H1 (cell line): ENCODE measurements around the gene INTS1. TPM values are rescaled to one million over a fixed set of nuclear protein-coding genes. Genes with fewer than 3 reads are reported as not detected.

Experiments used
- CTCF ChIA-PET: fragments of 300-600 bp; sonication (Branson Sonifier 250); formaldehyde crosslinking; loops from one replicate; lab custom pipeline; 2021; ENCODE audit not compliant: partially characterized antibody; lab: Charles Lee
- POLR2A ChIA-PET: fragments of 300-600 bp; sonication (Branson Sonifier 250); formaldehyde crosslinking; loops from one replicate; lab custom pipeline; 2021; ENCODE audit warnings: inconsistent platforms; ENCODE audit not compliant: partially characterized antibody; lab: Charles Lee
- DNase-seq, 2 experiments: peaks; one replicate each; pipeline versions ENCODE4 v3.0.0 to v3.0.0-alpha.2; 2010 to 2022; ENCODE audit warnings: low spot score in 2 of 2, low read depth in 1 of 2, mixed read lengths in 1 of 2
- FAIRE-seq: peaks from 2 replicates; lab custom pipeline; 2011; peaks lifted over from hg19 to GRCh38; lab: Jason Lieb, UNC
- H2AFZ ChIP-seq: 2 replicates; pipeline ENCODE4 v1.8.1; 2012; ENCODE audit warnings: low read length, inconsistent platforms
- H2AK5ac ChIP-seq: 2 replicates; pipeline ENCODE4 v1.6.1; 2013; ENCODE audit warnings: low read depth, low read length
- H2BK120ac ChIP-seq: replicated peaks from 2 replicates; pipeline ENCODE3; 2013; ENCODE audit warnings: low read depth, low read length, inconsistent platforms
- H2BK12ac ChIP-seq: 2 replicates; pipeline ENCODE4 v1.6.1; 2013; ENCODE audit warnings: low read depth, low read length
- H2BK15ac ChIP-seq: 2 replicates; pipeline ENCODE4 v1.6.1; 2013; ENCODE audit warnings: low read length
- H2BK20ac ChIP-seq: 2 replicates; pipeline ENCODE4 v1.6.1; 2013; ENCODE audit warnings: low read length
- H2BK5ac ChIP-seq: 2 replicates; pipeline ENCODE4 v1.6.1; 2013; ENCODE audit warnings: low read depth, low read length
- H3K14ac ChIP-seq: 2 replicates; pipeline ENCODE4 v1.6.1; 2013; ENCODE audit warnings: inconsistent platforms; ENCODE audit not compliant: insufficient read length
- H3K18ac ChIP-seq: 2 replicates; pipeline ENCODE4 v1.6.1; 2013; ENCODE audit warnings: low read length; ENCODE audit errors: extremely low read depth
- H3K23ac ChIP-seq: 2 replicates; pipeline ENCODE4 v1.6.1; 2013; ENCODE audit warnings: inconsistent platforms; ENCODE audit not compliant: insufficient read length
- H3K23me2 ChIP-seq: 2 replicates; pipeline ENCODE4 v1.6.1; 2013; ENCODE audit warnings: low read depth, low read length
- H3K27ac ChIP-seq: 2 replicates; pipeline ENCODE4 v1.6.1; 2011; ENCODE audit warnings: low read depth, low read length, inconsistent platforms
- H3K27me3 ChIP-seq, 4 experiments: replicated peaks in 1 of 4; 1 replicate in 1 of 4; 2 replicates in 3 of 4; pipeline versions ENCODE4 v1.6.1 to v1.8.1; 2011 to 2013; ENCODE audit warnings: low read length in 3 of 4, mild to moderate bottlenecking in 3 of 4, inconsistent platforms in 2 of 4, mixed read lengths in 2 of 4, moderate library complexity in 1 of 4; ENCODE audit not compliant: control insufficient read depth in 3 of 4, insufficient read depth in 3 of 4; ENCODE audit errors: extremely low read depth in 1 of 4
- H3K36me3 ChIP-seq, 4 experiments: 2 replicates each; pipeline versions ENCODE4 v1.6.1 to v1.8.1; 2011 to 2013; ENCODE audit warnings: mild to moderate bottlenecking in 4 of 4, low read length in 3 of 4, moderate library complexity in 2 of 4, control low read depth in 1 of 4, inconsistent platforms in 1 of 4; ENCODE audit not compliant: insufficient read depth in 4 of 4, control insufficient read depth in 2 of 4
- H3K4ac ChIP-seq: replicated peaks from 2 replicates; pipeline ENCODE3; 2013; ENCODE audit warnings: low read length, low read depth, mixed read lengths, inconsistent platforms; ENCODE audit not compliant: insufficient read length
- H3K4me1 ChIP-seq, 4 experiments: replicated peaks in 1 of 4; 1 replicate in 1 of 4; 2 replicates in 3 of 4; pipeline versions ENCODE4 v1.6.1 to v1.8.1; 2011 to 2013; ENCODE audit warnings: low read length in 3 of 4, inconsistent platforms in 2 of 4, mixed read lengths in 1 of 4; ENCODE audit not compliant: insufficient read depth in 4 of 4, control insufficient read depth in 3 of 4
- H3K4me2 ChIP-seq, 2 experiments: 2 replicates each; pipeline versions ENCODE4 v1.6.1 to v1.8.1; 2011 to 2013; ENCODE audit warnings: low read depth in 2 of 2, low read length in 2 of 2, control low read depth in 1 of 2, inconsistent platforms in 1 of 2, mild to moderate bottlenecking in 1 of 2; ENCODE audit not compliant: insufficient read depth in 1 of 2
- H3K4me3 ChIP-seq, 4 experiments: fragments of 200-600, 300-600 bp in 1 of 4; sonication (generic), shearing (Covaris generic), sonication (Bioruptor Twin) in 1 of 4; 2 replicates each; pipeline versions ENCODE4 v1.5.1 to v1.8.1; 2011 to 2016; ENCODE audit warnings: low read length in 4 of 4, low read depth in 3 of 4, control low read depth in 2 of 4, inconsistent platforms in 2 of 4, mild to moderate bottlenecking in 2 of 4, mixed read lengths in 1 of 4, moderate library complexity in 1 of 4; ENCODE audit not compliant: insufficient read depth in 2 of 4; ENCODE audit errors: extremely low read depth in 1 of 4
- H3K56ac ChIP-seq: replicated peaks from 2 replicates; pipeline ENCODE3; 2013; ENCODE audit warnings: low read depth, mild to moderate bottlenecking, mixed read lengths, low read length, inconsistent platforms; ENCODE audit not compliant: insufficient read length
- H3K79me1 ChIP-seq: 2 replicates; pipeline ENCODE4 v1.6.1; 2013; ENCODE audit warnings: low read depth, low read length, control low read depth
- H3K79me2 ChIP-seq, 2 experiments: 2 replicates each; pipeline versions ENCODE4 v1.6.1 to v1.8.1; 2012 to 2013; ENCODE audit warnings: low read length in 2 of 2, mild to moderate bottlenecking in 2 of 2, inconsistent platforms in 1 of 2; ENCODE audit not compliant: insufficient read depth in 2 of 2, control insufficient read depth in 1 of 2
- H3K9ac ChIP-seq, 4 experiments: replicated peaks in 1 of 4; 1 replicate in 1 of 4; 2 replicates in 3 of 4; pipeline versions ENCODE4 v1.6.1 to v1.8.1; 2011 to 2013; ENCODE audit warnings: low read depth in 3 of 4, low read length in 3 of 4, control low read depth in 2 of 4, mild to moderate bottlenecking in 2 of 4, moderate library complexity in 2 of 4, inconsistent platforms in 1 of 4; ENCODE audit errors: extremely low read depth in 1 of 4
- H3K9me3 ChIP-seq, 2 experiments: 2 replicates each; pipeline versions ENCODE4 v1.6.1 to v1.8.1; 2012 to 2013; ENCODE audit warnings: mild to moderate bottlenecking in 2 of 2, moderate library complexity in 2 of 2, control low read depth in 1 of 2, inconsistent platforms in 1 of 2, low read depth in 1 of 2, low read length in 1 of 2, mixed read lengths in 1 of 2; ENCODE audit not compliant: insufficient read depth in 2 of 2
- H4K20me1 ChIP-seq, 2 experiments: replicated peaks in 1 of 2; 2 replicates each; pipeline versions ENCODE3 to v1.8.1; 2011 to 2013; ENCODE audit warnings: inconsistent platforms in 2 of 2, low read length in 2 of 2, mild to moderate bottlenecking in 1 of 2; ENCODE audit not compliant: insufficient read depth in 2 of 2, control insufficient read depth in 1 of 2
- H4K5ac ChIP-seq: 2 replicates; pipeline ENCODE4 v1.6.1; 2013; ENCODE audit warnings: low read length, low read depth, mixed read lengths, inconsistent platforms; ENCODE audit not compliant: insufficient read length
- H4K8ac ChIP-seq: 2 replicates; pipeline ENCODE4 v1.8.0; 2013; ENCODE audit warnings: mild to moderate bottlenecking, moderate library complexity, low read length, inconsistent platforms; ENCODE audit not compliant: insufficient read depth; ENCODE audit errors: extremely low read depth
- H4K91ac ChIP-seq: replicated peaks from 2 replicates; pipeline ENCODE3; 2013; ENCODE audit warnings: low read length, mixed read lengths, inconsistent platforms; ENCODE audit not compliant: insufficient read length
- KDM5A ChIP-seq: fragments of 200-600 bp; IDR thresholded peaks from 2 replicates; pipeline ENCODE4 v1.7.1; 2012; ENCODE audit warnings: mild to moderate bottlenecking, low read length, inconsistent platforms, mixed read lengths
- SRF ChIP-seq: IDR thresholded peaks from 2 replicates; pipeline ENCODE4 v1.6.1; 2011; ENCODE audit warnings: mild to moderate bottlenecking, low read depth, low read length, moderate library complexity
- WGBS, 2 experiments: shearing (Covaris generic) in 1 of 2; methylation state at CpG; one replicate each; pipeline versions ENCODE4 v1.1.6 to v1.1.7; 2013 to 2015; ENCODE audit warnings: low lambda C conversion rate in 2 of 2, mixed read lengths in 2 of 2, inconsistent platforms in 1 of 2, low coverage in 1 of 2, missing lambda C conversion rate in 1 of 2; ENCODE audit not compliant: insufficient replicate concordance in 2 of 2, insufficient coverage in 1 of 2, insufficient read length in 1 of 2; ENCODE audit errors: extremely low coverage in 1 of 2, missing lambda C conversion rate in 1 of 2; 5-methylcytosine and 5-hydroxymethylcytosine counted together
- polyA plus RNA-seq, 7 experiments: library from polyadenylated mRNA; depleted of rRNA in 3 of 7; stranded (reverse) in 5 of 7; unstranded in 2 of 7; fragments of >200 nt in 5 of 7; fragments of 200-250 nt in 2 of 7; gene quantifications; 1 replicate in 5 of 7; 2 replicates in 1 of 7; 4 replicates in 1 of 7; pipeline versions ENCODE4 v1.2.1 to v1.2.3, GENCODE V29; 2011 to 2013; ENCODE audit warnings: missing spikeins in 2 of 7, mixed read lengths in 2 of 7
- total RNA-seq: library from RNA; stranded (reverse); fragmentation: NEBNext Ultra II Directional; extraction: Animal tissue kit (Norgen Biotek cat#: 25700); gene quantifications from 2 replicates; pipeline ENCODE4 v1.2.1, GENCODE V29; 2021

The INTS1 gene
- total and polyA plus RNA-seq, 2 of the 8 experiments (the other 6 are each of a cell fraction or from before 2014, with no cell fraction given), result 76.9 to 104 TPM

DNA sequence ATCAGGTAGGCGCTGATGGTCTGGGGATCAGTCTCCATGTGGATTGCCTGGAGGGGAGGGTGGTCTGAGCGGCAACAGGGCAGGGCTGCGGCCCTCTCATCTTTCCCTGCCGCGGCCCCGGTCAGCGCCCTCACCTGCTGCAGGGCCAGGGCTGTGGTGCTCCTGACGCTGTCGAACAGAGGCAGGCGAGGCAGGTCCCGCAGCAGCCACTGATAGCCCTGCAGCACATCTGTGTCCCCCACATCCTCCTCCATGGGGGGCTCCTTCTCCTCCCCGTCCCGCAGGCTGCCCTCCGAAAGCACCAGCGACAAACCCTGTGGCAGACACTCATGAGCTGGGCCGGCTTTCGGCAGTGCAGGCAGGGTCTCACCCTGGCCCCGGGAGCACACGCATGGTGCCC, 19.0 kb downstream of the INTS1 start:
- Histone ChIP-seq H4K20me1 (peaks cover 0 to 10% of the 10 kb centered on the region in 2 experiments), H4K5ac (no peak overlapping the region), H2BK20ac (no peak overlapping the region), H3K56ac (no peak overlapping the region), H3K4me2 (no peak overlapping the region), H3K23me2 (no peaks in the 10 kb centered on the region), H2AK5ac (no peak overlapping the region), H3K4ac (no peak overlapping the region), H3K18ac (no peak overlapping the region), H3K14ac (no peak overlapping the region), H2AFZ (no peak overlapping the region), H2BK5ac (no peak overlapping the region), H3K9me3 (no peaks in the 10 kb centered on the region), H3K4me3 (no peak overlapping the region), H3K79me1 (no peaks in the 10 kb centered on the region), H3K23ac (no peak overlapping the region), H2BK15ac (no peak overlapping the region), H3K27ac (no peak overlapping the region), H3K4me1 (no peaks in the 10 kb centered on the region), H3K9ac (no peak overlapping the region), H2BK12ac (no peak overlapping the region), H3K79me2 (no peaks in the 10 kb centered on the region), H3K27me3 (no peaks in the 10 kb centered on the region), H2BK120ac (no peak overlapping the region), H4K91ac (no peak overlapping the region), H4K8ac (no peak overlapping the region), H3K36me3 (peaks cover 23 to 76% (median 45%) of the 10 kb centered on the region in 4 experiments; a peak in 7 of 8 replicates)
- CTCF ChIA-PET, result interaction anchor here (0.7 to 0.8 kb wide), 2 partner anchors 10 to 56 kb away, joined by 3 to 5 read pairs; no protein-coding TSS in a partner anchor
- POLR2A ChIA-PET, result interaction anchor here (1.0 to 2.4 kb wide), 5 partner anchors 9 to 19 kb away, joined by 3 to 7 read pairs (median 4); no protein-coding TSS in a partner anchor
- DNase-seq, result no peak
- FAIRE-seq, result no peak
- WGBS, 2 experiments, result 89% methylated on average over 12 of the region's 19 CpGs; no CpG with 5 or more reads in 1 of the 2 experiments
- no peak for TF ChIP-seq KDM5A
- TF ChIP-seq SRF, result no peak
